ENCODE data around the gene CPXM2.

Gene CPXM2

GRCh38 chr10:123843835-123844234 is 47.8 kb downstream of the CPXM2 start:
- DNase-seq: no peak

GRCh38 chr10:123842692-123843385 is 48.8 kb downstream of the CPXM2 start:
- DNase-seq: no peak

- no peak for DNase-seq
Observed at GRCh38 chr10:123841560-123841959, 50.0 kb downstream of the CPXM2 start.

GRCh38 chr10:123841115-123841514 is 50.5 kb downstream of the CPXM2 start:
- no peak for DNase-seq

GRCh38 chr10:123840714-123841113 is 50.9 kb downstream of the CPXM2 start:
- DNase-seq: no peak

GRCh38 chr10:123838596-123839310 is 52.9 kb downstream of the CPXM2 start:
- DNase-seq: no peak

- no peak for DNase-seq
Observed at GRCh38 chr10:123837756-123838155, 53.9 kb downstream of the CPXM2 start.

- DNase-seq: no peak
Observed at GRCh38 chr10:123836418-123837145, 55.0 kb downstream of the CPXM2 start.

- no peak for DNase-seq
Observed at GRCh38 chr10:123835575-123835974, 56.0 kb downstream of the CPXM2 start.

GRCh38 chr10:123833170-123833850 is 58.3 kb downstream of the CPXM2 start:
- DNase-seq: no peak

GRCh38 chr10:123831259-123831658 is 60.3 kb downstream of the CPXM2 start:
- no peak for DNase-seq

GRCh38 chr10:123821136-123821535 is 70.5 kb downstream of the CPXM2 start:
- no peak for DNase-seq

GRCh38 chr10:123809632-123810031 is 82.0 kb downstream of the CPXM2 start:
- no peak for DNase-seq

GRCh38 chr10:123808906-123809305 is 82.7 kb downstream of the CPXM2 start:
- no peak for DNase-seq

- DNase-seq: no peak
Observed at GRCh38 chr10:123808286-123808685, 83.3 kb downstream of the CPXM2 start.

GRCh38 chr10:123807444-123808035 is 84.1 kb downstream of the CPXM2 start:
- no peak for DNase-seq

GRCh38 chr10:123804716-123805115 is 86.9 kb downstream of the CPXM2 start:
- no peak for DNase-seq

- no peak for DNase-seq
Observed at GRCh38 chr10:123800821-123801220, 90.8 kb downstream of the CPXM2 start.

GRCh38 chr10:123800289-123800688 is 91.3 kb downstream of the CPXM2 start:
- DNase-seq: no peak

- no peak for DNase-seq
Observed at GRCh38 chr10:123798856-123799255, 92.8 kb downstream of the CPXM2 start.

GRCh38 chr10:123797813-123798212 is 93.8 kb downstream of the CPXM2 start:
- no peak for DNase-seq

- no peak for DNase-seq
Observed at GRCh38 chr10:123796736-123797135, 94.9 kb downstream of the CPXM2 start.
